ENCODE results near the gene EPG5. TPM values are rescaled to one million over a fixed set of nuclear protein-coding genes. Genes with fewer than 3 reads are reported as not detected.
"Not testable (repeated sequence)": the region's sequence is repeated elsewhere in the genome, so short reads cannot be mapped to it uniquely, and the experiment has no call there.

Gene EPG5
- total RNA-seq, 1 donor from 2014 or later = 31.8 TPM

DNA sequence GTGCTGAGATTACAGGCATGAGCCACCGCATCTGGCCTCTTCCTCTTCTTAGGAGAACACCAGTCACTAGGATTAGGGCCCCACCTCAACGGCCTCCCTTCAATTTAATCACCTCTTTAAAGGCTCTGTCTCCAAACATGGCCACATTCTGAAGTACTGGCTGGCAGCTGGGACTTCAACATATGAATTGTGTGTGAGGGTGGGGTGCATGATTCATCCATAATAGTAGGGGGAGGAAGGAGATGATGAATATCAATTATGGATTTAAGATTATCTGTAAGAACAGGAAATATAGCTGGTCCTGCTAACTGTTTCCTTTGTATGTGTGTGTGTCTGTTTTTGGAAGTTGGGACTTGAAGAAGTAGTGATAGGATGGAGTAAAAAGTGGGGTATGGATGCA, 14.7 kb upstream of the EPG5 start:
- Histone ChIP-seq H3K27me3 (ENCODE audit: control insufficient read depth in 3 of 3, insufficient read depth in 3 of 3, low read length in 3 of 3) (no peaks in the 10 kb centered on the region), H3K27ac (ENCODE audit: low read depth, low read length) (no peak overlapping the region), H3K9ac (ENCODE audit: low read depth in 1 of 3, low read length in 3 of 3) (no peak overlapping the region)

DNA sequence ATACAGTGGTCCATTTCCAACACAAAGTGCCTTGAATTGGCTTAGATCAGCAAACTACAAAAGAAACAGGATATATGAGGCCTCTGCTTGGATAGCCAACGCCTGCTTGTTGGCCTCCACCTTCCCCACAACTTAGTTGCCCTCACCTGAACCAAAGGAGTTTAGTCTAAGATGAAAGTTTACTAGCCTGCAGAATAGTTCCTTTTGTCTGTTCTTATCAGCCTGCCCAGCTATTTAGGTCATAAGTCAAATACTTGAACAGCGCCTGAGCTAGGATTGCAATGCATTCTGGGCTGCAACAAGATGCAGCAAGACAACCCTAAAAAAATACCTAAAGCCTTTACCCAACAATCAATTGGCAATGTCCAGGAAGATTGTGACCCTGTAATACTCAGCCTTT, 13.1 kb upstream of the EPG5 start:
- Histone ChIP-seq H3K36me3 (ENCODE audit: control insufficient read depth in 3 of 3, insufficient read depth in 3 of 3, low read length in 3 of 3) (no peaks in the 10 kb centered on the region), H3K4me3 (ENCODE audit: low read length in 3 of 3) (no peak overlapping the region), H3K27me3 (ENCODE audit: control insufficient read depth in 3 of 3, insufficient read depth in 3 of 3, low read length in 3 of 3) (no peaks in the 10 kb centered on the region), H3K27ac (ENCODE audit: low read depth, low read length) (no peak overlapping the region), H3K4me1 (ENCODE audit: control insufficient read depth in 3 of 3, insufficient read depth in 3 of 3, low read length in 3 of 3) (peaks cover 5 to 16% (median 7%) of the 10 kb centered on the region in 3 donors), H3K9me3 (ENCODE audit: control insufficient read depth in 3 of 3, low read length in 3 of 3) (no peaks in the 10 kb centered on the region), H3K9ac (ENCODE audit: low read depth in 1 of 3, low read length in 3 of 3) (no peak overlapping the region)

More for the DNA sequence above, 14.7 kb upstream of the EPG5 start:
- H3K36me3 ChIP-seq (ENCODE audit: control insufficient read depth in 3 of 3, insufficient read depth in 3 of 3, low read length in 3 of 3) = no peaks in the 10 kb centered on the region
- no peak overlapping the region for H3K4me3 ChIP-seq (ENCODE audit: low read length in 3 of 3)
- H3K4me1 ChIP-seq (ENCODE audit: control insufficient read depth in 3 of 3, insufficient read depth in 3 of 3, low read length in 3 of 3) = peaks cover 5 to 22% (median 7%) of the 10 kb centered on the region in 3 donors
- H3K9me3 ChIP-seq (ENCODE audit: control insufficient read depth in 3 of 3, low read length in 3 of 3) = no peaks in the 10 kb centered on the region

DNA sequence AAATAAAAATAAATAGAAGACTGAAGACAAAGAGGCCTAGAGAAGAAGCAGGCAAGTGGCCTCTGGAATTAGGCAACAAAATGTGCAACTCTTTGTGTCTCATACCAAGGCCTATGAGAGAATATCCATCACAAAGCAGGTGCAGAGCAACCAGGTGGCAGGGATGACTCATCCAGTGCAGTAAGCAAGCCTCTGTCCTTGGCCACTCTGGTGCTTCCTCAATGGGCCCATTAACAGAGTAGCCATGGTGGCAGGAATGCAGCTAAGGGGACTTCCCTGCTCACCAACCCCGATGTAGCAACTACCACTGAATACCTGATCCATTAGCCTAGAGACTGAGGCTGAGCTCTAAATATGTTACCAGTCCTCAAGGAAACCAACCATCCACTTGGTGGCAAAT, 11.0 kb upstream of the EPG5 start:
- H3K4me1 ChIP-seq (ENCODE audit: control insufficient read depth in 3 of 3, insufficient read depth in 3 of 3, low read length in 3 of 3) = peaks cover 0 to 2% (median 0%) of the 10 kb centered on the region in 3 donors
- H3K27me3 ChIP-seq (ENCODE audit: control insufficient read depth in 3 of 3, insufficient read depth in 3 of 3, low read length in 3 of 3) = no peaks in the 10 kb centered on the region
- H3K4me3 ChIP-seq (ENCODE audit: low read length in 3 of 3) = no peak overlapping the region
- no peak overlapping the region for H3K27ac ChIP-seq (ENCODE audit: low read depth, low read length)
- H3K9me3 ChIP-seq (ENCODE audit: control insufficient read depth in 3 of 3, low read length in 3 of 3) = no peaks in the 10 kb centered on the region
- no peak overlapping the region for H3K9ac ChIP-seq (ENCODE audit: low read depth in 1 of 3, low read length in 3 of 3)
- no peaks in the 10 kb centered on the region for H3K36me3 ChIP-seq (ENCODE audit: control insufficient read depth in 3 of 3, insufficient read depth in 3 of 3, low read length in 3 of 3)

DNA sequence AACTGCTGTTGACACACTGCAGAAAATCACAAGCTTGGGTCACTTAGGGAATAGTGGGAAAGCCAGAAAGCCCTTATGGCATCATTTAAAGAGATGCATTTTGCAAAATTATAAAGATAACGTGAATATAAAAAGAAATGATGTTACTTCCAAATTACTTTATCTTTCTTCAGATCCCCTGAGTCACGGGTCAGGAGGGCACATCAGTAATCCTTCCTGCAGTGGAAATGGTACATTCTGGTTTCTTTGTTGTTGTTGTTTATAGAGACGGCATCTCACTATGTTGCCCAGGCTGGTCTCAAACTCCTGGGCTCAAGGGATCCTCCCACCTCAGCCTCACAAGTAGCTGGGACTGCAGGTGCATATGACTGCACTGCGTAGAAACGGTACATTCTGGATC, 9.8 kb upstream of the EPG5 start:
- Histone ChIP-seq H3K27ac (ENCODE audit: low read depth, low read length) (no peak overlapping the region), H3K4me3 (ENCODE audit: low read length in 3 of 3) (no peak overlapping the region)

DNA sequence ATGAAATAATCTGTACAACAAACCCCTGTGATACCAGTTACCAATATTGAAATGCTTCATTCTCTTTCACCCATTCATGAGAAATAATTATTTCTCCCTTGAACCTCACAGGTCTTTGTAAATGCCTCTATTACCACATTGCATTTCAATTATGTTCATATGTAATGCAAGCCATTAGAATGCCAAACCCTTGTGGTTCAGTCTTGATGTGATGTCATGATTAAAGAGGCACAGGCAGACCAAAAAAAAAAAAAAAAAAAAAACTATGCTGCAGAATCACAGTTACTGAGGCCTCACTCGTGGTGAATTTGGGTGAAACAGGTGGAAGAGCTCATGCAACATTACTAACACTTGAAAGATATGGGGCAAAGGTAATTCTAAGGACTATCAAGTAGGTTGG, 9.4 kb upstream of the EPG5 start:
- no peaks in the 10 kb centered on the region for H3K27me3 ChIP-seq (ENCODE audit: control insufficient read depth in 3 of 3, insufficient read depth in 3 of 3, low read length in 3 of 3)
- no peak overlapping the region for H3K4me3 ChIP-seq (ENCODE audit: low read length in 3 of 3)
- no peak overlapping the region for H3K9ac ChIP-seq (ENCODE audit: low read depth in 1 of 3, low read length in 3 of 3)
- H3K36me3 ChIP-seq (ENCODE audit: control insufficient read depth in 3 of 3, insufficient read depth in 3 of 3, low read length in 3 of 3) = no peaks in the 10 kb centered on the region
- H3K9me3 ChIP-seq (ENCODE audit: control insufficient read depth in 3 of 3, low read length in 3 of 3) = no peaks in the 10 kb centered on the region
- no peaks in the 10 kb centered on the region for H3K4me1 ChIP-seq (ENCODE audit: control insufficient read depth in 3 of 3, insufficient read depth in 3 of 3, low read length in 3 of 3)
- H3K27ac ChIP-seq (ENCODE audit: low read depth, low read length) = no peak overlapping the region

More for the DNA sequence above, 9.8 kb upstream of the EPG5 start:
- Histone ChIP-seq H3K9ac (ENCODE audit: low read depth in 1 of 3, low read length in 3 of 3) (no peak overlapping the region), H3K4me1 (ENCODE audit: control insufficient read depth in 3 of 3, insufficient read depth in 3 of 3, low read length in 3 of 3) (no peaks in the 10 kb centered on the region), H3K9me3 (ENCODE audit: control insufficient read depth in 3 of 3, low read length in 3 of 3) (no peaks in the 10 kb centered on the region), H3K36me3 (ENCODE audit: control insufficient read depth in 3 of 3, insufficient read depth in 3 of 3, low read length in 3 of 3) (no peaks in the 10 kb centered on the region), H3K27me3 (ENCODE audit: control insufficient read depth in 3 of 3, insufficient read depth in 3 of 3, low read length in 3 of 3) (no peaks in the 10 kb centered on the region)

DNA sequence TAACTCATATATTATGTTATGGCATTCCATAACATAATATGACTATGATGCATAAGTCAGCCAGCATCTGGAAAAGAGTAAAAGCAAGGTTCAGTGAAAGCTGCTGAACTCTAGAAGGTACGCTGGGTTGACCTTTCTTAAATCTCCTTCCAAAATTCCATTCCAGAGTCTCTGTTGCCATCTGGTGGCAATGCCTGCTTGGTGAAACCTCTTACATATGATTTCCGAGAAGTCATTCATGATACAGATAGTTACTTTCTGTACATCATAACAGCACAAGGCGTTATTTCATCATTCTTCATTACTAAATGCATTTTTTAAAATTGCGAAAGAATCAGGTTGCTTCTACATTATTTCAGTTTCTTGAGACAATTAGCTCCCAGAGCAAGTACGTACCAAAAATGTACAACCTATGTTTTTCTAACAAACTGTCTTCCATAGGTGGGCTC, 7.0 kb upstream of the EPG5 start:
- H3K9ac ChIP-seq (ENCODE audit: low read depth in 1 of 3, low read length in 3 of 3) = no peak overlapping the region
- H3K4me1 ChIP-seq (ENCODE audit: control insufficient read depth in 3 of 3, insufficient read depth in 3 of 3, low read length in 3 of 3) = no peaks in the 10 kb centered on the region
- no peaks in the 10 kb centered on the region for H3K9me3 ChIP-seq (ENCODE audit: control insufficient read depth in 3 of 3, low read length in 3 of 3)
- peak overlapping the region in 1 of 3 donors; percentile 20 for H3K4me3 ChIP-seq (ENCODE audit: low read length in 3 of 3)
- H3K36me3 ChIP-seq (ENCODE audit: control insufficient read depth in 3 of 3, insufficient read depth in 3 of 3, low read length in 3 of 3) = no peaks in the 10 kb centered on the region
- H3K27ac ChIP-seq (ENCODE audit: low read depth, low read length) = no peak overlapping the region
- no peaks in the 10 kb centered on the region for H3K27me3 ChIP-seq (ENCODE audit: control insufficient read depth in 3 of 3, insufficient read depth in 3 of 3, low read length in 3 of 3)

DNA sequence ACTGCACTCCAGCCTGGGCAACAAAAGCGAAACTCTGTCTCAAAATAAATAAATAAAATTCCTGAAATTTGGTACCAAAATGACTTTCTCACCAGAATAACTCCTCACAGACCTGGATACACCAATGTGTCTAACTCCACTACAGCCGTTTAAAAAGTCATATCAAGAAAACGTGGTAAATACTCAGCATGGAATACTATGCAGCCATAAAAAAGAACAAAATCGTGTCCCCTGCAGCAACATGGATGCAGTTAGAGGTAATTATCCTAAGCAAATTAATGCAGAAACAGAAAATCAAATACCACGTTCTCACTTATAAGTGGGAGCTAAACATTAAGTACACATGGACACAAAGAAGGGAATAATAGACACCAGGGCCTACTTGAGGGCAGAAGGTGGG, 2.2 kb downstream of the EPG5 start:
- H3K27ac ChIP-seq (ENCODE audit: low read depth, low read length); H3K9me3 ChIP-seq (ENCODE audit: control insufficient read depth in 3 of 3, low read length in 3 of 3); H3K36me3 ChIP-seq (ENCODE audit: control insufficient read depth in 3 of 3, insufficient read depth in 3 of 3, low read length in 3 of 3); H3K4me3 ChIP-seq (ENCODE audit: low read length in 3 of 3); H3K27me3 ChIP-seq (ENCODE audit: control insufficient read depth in 3 of 3, insufficient read depth in 3 of 3, low read length in 3 of 3); H3K9ac ChIP-seq (ENCODE audit: low read depth in 1 of 3, low read length in 3 of 3): not testable (repeated sequence)
- H3K4me1 ChIP-seq (ENCODE audit: control insufficient read depth in 3 of 3, insufficient read depth in 3 of 3, low read length in 3 of 3) = peaks cover 14 to 26% (median 15%) of the 10 kb centered on the region in 3 donors

DNA sequence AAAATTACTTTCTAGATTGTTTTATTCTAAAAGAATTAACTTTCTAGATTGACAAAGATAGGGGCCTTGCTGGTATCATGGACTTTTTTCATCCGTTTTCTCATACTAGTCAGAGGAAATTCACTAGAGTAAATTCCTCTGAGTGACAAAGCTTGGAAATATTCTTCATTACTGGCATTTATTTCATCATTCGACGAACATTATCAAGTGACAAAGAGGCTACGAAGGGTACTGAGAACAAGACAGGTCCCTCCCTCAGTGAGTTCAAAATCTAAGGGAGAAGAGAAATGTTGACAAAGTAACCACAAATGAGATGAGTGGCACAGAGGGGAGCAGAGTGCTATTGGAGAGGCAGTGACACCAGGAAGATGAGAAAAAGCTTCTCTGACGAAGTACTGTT, 4.3 kb downstream of the EPG5 start:
- Histone ChIP-seq H3K9ac (ENCODE audit: low read depth in 1 of 3, low read length in 3 of 3) (no peak overlapping the region), H3K36me3 (ENCODE audit: control insufficient read depth in 3 of 3, insufficient read depth in 3 of 3, low read length in 3 of 3) (peaks cover 0 to 2% (median 0%) of the 10 kb centered on the region in 3 donors), H3K9me3 (ENCODE audit: control insufficient read depth in 3 of 3, low read length in 3 of 3) (no peaks in the 10 kb centered on the region), H3K4me1 (ENCODE audit: control insufficient read depth in 3 of 3, insufficient read depth in 3 of 3, low read length in 3 of 3) (peaks cover 14 to 26% (median 15%) of the 10 kb centered on the region in 3 donors), H3K27ac (ENCODE audit: low read depth, low read length) (no peak overlapping the region), H3K4me3 (ENCODE audit: low read length in 3 of 3) (no peak overlapping the region), H3K27me3 (ENCODE audit: control insufficient read depth in 3 of 3, insufficient read depth in 3 of 3, low read length in 3 of 3) (no peaks in the 10 kb centered on the region)

DNA sequence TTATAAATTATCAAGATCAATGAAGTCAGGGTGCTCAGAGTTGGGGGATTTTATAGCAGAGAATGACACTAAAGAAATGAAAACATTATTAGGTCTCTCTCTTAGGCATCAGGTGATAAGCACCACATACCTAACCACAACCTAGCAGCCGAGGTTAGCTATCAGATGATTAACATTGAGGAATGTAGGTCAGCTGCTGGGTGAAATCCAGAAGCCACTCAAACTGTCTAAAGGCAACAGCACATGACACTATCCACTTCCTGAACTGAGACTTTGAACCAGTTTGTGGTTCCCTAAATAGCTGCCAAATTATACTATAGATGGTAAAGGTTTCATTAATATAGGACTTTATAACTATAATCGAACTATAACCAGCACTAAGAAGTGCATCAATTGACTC, 4.7 kb downstream of the EPG5 start:
- Histone ChIP-seq H3K4me3 (ENCODE audit: low read length in 3 of 3) (no peak overlapping the region), H3K9me3 (ENCODE audit: control insufficient read depth in 3 of 3, low read length in 3 of 3) (no peaks in the 10 kb centered on the region), H3K4me1 (ENCODE audit: control insufficient read depth in 3 of 3, insufficient read depth in 3 of 3, low read length in 3 of 3) (peaks cover 12 to 28% (median 14%) of the 10 kb centered on the region in 3 donors), H3K27ac (ENCODE audit: low read depth, low read length) (no peak overlapping the region), H3K9ac (ENCODE audit: low read depth in 1 of 3, low read length in 3 of 3) (no peak overlapping the region), H3K27me3 (ENCODE audit: control insufficient read depth in 3 of 3, insufficient read depth in 3 of 3, low read length in 3 of 3) (no peaks in the 10 kb centered on the region), H3K36me3 (ENCODE audit: control insufficient read depth in 3 of 3, insufficient read depth in 3 of 3, low read length in 3 of 3) (peaks cover 0 to 2% (median 0%) of the 10 kb centered on the region in 3 donors)

DNA sequence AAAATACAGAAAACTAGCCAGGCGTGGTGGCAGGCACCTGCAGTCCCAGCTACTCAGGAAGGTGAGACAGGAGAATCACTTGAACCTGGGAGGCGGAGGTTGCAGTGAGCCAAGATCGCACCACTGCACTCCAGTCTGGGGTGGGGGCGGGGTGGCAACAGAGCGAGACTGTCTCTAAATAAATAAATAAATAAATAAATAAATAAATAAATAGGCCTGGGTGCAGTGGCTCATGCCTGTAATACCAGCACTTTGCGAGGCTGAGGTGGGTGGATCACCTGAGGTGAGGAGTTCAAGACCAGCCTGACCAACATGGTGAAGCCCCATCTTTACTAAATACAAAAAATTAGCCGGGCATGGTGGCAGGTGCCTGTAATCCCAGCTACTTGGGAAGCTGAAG, 7.6 kb downstream of the EPG5 start:
- H3K27ac ChIP-seq (ENCODE audit: low read depth, low read length); H3K36me3 ChIP-seq (ENCODE audit: control insufficient read depth in 3 of 3, insufficient read depth in 3 of 3, low read length in 3 of 3); H3K4me3 ChIP-seq (ENCODE audit: low read length in 3 of 3); H3K9me3 ChIP-seq (ENCODE audit: control insufficient read depth in 3 of 3, low read length in 3 of 3); H3K27me3 ChIP-seq (ENCODE audit: control insufficient read depth in 3 of 3, insufficient read depth in 3 of 3, low read length in 3 of 3); H3K9ac ChIP-seq (ENCODE audit: low read depth in 1 of 3, low read length in 3 of 3): not testable (repeated sequence)
- H3K4me1 ChIP-seq (ENCODE audit: control insufficient read depth in 3 of 3, insufficient read depth in 3 of 3, low read length in 3 of 3) = peaks cover 6 to 26% (median 14%) of the 10 kb centered on the region in 3 donors

DNA sequence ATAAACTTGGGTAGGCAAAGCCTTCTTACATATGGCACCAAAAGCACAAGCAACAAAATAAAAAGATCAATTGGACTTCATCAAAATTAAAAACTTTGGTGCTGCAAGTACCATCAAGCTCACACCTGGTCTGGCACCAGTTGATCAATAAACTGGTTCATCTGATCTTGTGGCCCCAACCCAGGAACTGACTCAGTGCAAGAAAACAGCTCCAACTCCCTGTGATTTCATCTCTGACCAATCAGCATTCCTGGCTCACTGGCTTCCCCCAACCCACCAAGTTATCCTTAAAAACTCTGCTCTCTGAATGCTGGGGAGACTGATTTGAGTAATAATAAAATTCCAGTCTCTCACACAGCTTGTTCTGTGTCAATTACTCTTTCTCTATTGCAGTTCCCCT, 8.4 kb downstream of the EPG5 start:
- Histone ChIP-seq H3K27ac (ENCODE audit: low read depth, low read length) (no peak overlapping the region), H3K9ac (ENCODE audit: low read depth in 1 of 3, low read length in 3 of 3) (no peak overlapping the region), H3K4me1 (ENCODE audit: control insufficient read depth in 3 of 3, insufficient read depth in 3 of 3, low read length in 3 of 3) (peaks cover 6 to 34% (median 21%) of the 10 kb centered on the region in 3 donors)

More for the DNA sequence above, 8.4 kb downstream of the EPG5 start:
- Histone ChIP-seq H3K27me3 (ENCODE audit: control insufficient read depth in 3 of 3, insufficient read depth in 3 of 3, low read length in 3 of 3) (no peaks in the 10 kb centered on the region), H3K36me3 (ENCODE audit: control insufficient read depth in 3 of 3, insufficient read depth in 3 of 3, low read length in 3 of 3) (peaks cover 5 to 12% (median 10%) of the 10 kb centered on the region in 3 donors), H3K4me3 (ENCODE audit: low read length in 3 of 3) (no peak overlapping the region), H3K9me3 (ENCODE audit: control insufficient read depth in 3 of 3, low read length in 3 of 3) (no peaks in the 10 kb centered on the region)
